Activated CD8-positive, alpha-beta T cell treated with anti-CD3 and anti-CD28 coated beads for 36 hours (primary cell): ENCODE measurements around the gene PRKN. TPM values are rescaled to one million over a fixed set of nuclear protein-coding genes. Genes with fewer than 3 reads are reported as not detected.

Experiments used
- ATAC-seq: fragments of 200-7000 bp; cut with Tn5 transposase; one replicate; pipeline ENCODE4 v1.10.0; 2021; ENCODE audit warnings: mild to moderate bottlenecking, moderate library complexity
- CTCF ChIA-PET: fragments of 350-600 bp; sonication (Branson Sonifier 250); formaldehyde crosslinking; loops from one replicate; lab custom pipeline; 2021; ENCODE audit warnings: antibody characterized with exemption; lab: Charles Lee
- POLR2A ChIA-PET: fragments of 350-600 bp; sonication (Branson Sonifier 250); formaldehyde crosslinking; loops from one replicate; lab custom pipeline; 2021; ENCODE audit warnings: antibody characterized with exemption; lab: Charles Lee
- DNase-seq: peaks from one replicate; pipeline ENCODE4 v3.0.0-alpha.2; 2020
- H3K27ac Mint-ChIP-seq: one replicate; pipeline ENCODE4 v1.8.0; 2021; ENCODE audit warnings: mild to moderate bottlenecking, mixed read lengths
- H3K27me3 Mint-ChIP-seq: one replicate; pipeline ENCODE4 v1.8.0; 2021; ENCODE audit warnings: mixed read lengths
- H3K36me3 Mint-ChIP-seq: one replicate; pipeline ENCODE4 v1.8.0; 2021; ENCODE audit warnings: low read depth, mixed read lengths
- H3K4me1 Mint-ChIP-seq: one replicate; pipeline ENCODE4 v1.8.0; 2021; ENCODE audit warnings: low read depth, mixed read lengths
- H3K4me3 Mint-ChIP-seq: one replicate; pipeline ENCODE4 v1.8.0; 2021; ENCODE audit warnings: mild to moderate bottlenecking, moderate library complexity, mixed read lengths
- H3K9me3 Mint-ChIP-seq: one replicate; pipeline ENCODE4 v1.8.0; 2021; ENCODE audit warnings: mixed read lengths
- CTCF ChIP-seq: fragments of 200-600 bp; IDR thresholded peaks from one replicate; pipeline ENCODE4 v1.8.0; 2022; ENCODE audit warnings: antibody characterized with exemption, mild to moderate bottlenecking
- intact Hi-C: fragments of 100-400 bp; cut with micrococcal nuclease; formaldehyde crosslinking; loops from one replicate; pipeline ENCODE4 v1.10.0; 2022
- total RNA-seq, 2 experiments: library from RNA; stranded (reverse); gene quantifications; one replicate each; pipeline ENCODE4 v1.2.3, GENCODE V29; 2021

The PRKN gene
- total RNA-seq, 2 experiments from 2014 or later = 1.2 to 1.4 TPM

DNA sequence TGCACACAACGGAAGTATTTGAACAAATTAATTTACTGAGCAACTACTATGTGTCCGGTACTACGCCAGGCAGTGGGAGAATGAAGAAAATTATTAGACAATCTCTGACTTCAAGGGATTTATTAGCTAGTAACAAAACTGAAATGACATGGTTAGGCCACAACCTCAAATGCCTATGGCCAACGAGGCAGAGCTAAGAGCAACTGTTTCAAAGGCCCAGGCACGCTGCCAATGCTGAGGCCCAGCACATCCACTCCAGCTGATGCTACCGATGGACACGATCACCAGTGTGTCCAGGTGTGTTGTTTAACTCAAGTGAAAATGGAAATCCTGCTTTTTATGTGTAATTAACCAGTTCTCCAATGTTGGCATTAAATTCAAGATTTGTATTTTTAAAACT is 420.9 kb downstream of the PRKN start:
- Mint-ChIP-seq H3K27ac (no peak overlapping the region), H3K36me3 (no peaks in the 10 kb centered on the region), H3K4me1 (no peaks in the 10 kb centered on the region), H3K4me3 (no peak overlapping the region), H3K27me3 (no peaks in the 10 kb centered on the region), H3K9me3 (peaks cover 4% of the 10 kb centered on the region)
- ATAC-seq (no peak), DNase-seq (no peak)
- no peak for TF ChIP-seq CTCF
- ChIA-PET POLR2A (no interaction called here), CTCF (no interaction called here)
- intact Hi-C loops = no loop called here

DNA sequence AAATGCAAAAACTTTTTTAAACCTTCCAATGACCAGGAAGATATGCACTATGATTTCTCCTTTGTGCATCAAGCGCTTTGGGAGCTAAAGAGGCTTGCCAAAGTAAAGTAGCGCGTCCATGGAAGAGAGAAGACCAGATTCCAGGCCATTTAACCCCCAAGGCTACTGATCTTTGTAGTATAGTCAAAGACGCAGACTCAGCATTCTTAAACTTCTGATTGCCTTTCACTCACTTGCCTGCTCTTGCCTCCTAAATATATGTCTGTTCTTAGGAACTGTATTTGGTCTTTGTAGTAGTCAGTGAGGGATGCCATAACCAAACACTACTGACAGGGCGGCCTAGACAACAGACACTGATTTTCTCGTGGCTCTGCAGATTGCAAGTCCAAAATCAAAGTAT is 426.4 kb downstream of the PRKN start:
- ChIA-PET POLR2A (no interaction called here), CTCF (no interaction called here)
- Mint-ChIP-seq H3K9me3 (no peaks in the 10 kb centered on the region), H3K27me3 (no peaks in the 10 kb centered on the region), H3K36me3 (no peaks in the 10 kb centered on the region), H3K4me3 (no peak overlapping the region), H3K4me1 (no peaks in the 10 kb centered on the region), H3K27ac (no peak overlapping the region)
- intact Hi-C loops = no loop called here
- no peak for TF ChIP-seq CTCF
- no peak for ATAC-seq
- DNase-seq = no peak

GRCh38 chr6:162294029-162294428 is 433.5 kb downstream of the PRKN start:
- H3K4me1 Mint-ChIP-seq = no peaks in the 10 kb centered on the region
- no peak for ATAC-seq
- POLR2A ChIA-PET = no interaction called here
- no peak for DNase-seq
- H3K4me3 Mint-ChIP-seq = no peak overlapping the region
- H3K36me3 Mint-ChIP-seq = no peaks in the 10 kb centered on the region
- no peak for TF ChIP-seq CTCF
- H3K27me3 Mint-ChIP-seq = no peaks in the 10 kb centered on the region
- intact Hi-C loops = no loop called here
- no peak overlapping the region for H3K27ac Mint-ChIP-seq
- no peaks in the 10 kb centered on the region for H3K9me3 Mint-ChIP-seq
- CTCF ChIA-PET = no interaction called here

GRCh38 chr6:162292915-162293314 is 434.7 kb downstream of the PRKN start:
- no peak for TF ChIP-seq CTCF

DNA sequence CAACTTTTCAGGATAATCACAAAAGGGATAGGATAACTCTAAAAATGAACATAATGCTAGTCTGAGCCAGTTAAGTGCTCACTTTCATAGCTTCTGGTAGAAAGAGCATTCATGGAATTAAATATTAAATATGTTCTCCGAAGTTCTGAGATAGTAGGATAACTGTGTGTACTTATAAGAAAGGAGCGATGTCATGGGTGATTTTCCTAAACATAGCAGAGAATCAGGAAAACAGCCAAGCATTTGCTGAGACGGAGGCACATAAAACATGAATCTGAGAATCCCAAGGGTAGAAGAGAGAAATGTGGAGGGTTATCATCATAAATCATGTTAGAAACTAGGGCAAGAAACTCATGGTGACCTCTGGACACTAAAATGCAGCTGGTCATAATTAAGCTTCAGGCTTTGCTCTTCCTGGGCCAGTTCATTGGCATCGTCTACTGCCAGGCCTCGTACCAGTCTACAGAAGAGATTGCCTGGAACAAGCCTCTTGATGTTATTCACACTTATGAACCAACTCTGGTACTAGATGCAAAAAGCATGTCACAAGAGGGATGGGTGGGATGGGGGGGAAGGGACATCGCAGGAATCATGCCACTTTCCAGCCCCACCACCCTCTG is 436.6 kb downstream of the PRKN start:
- no peaks in the 10 kb centered on the region for H3K4me1 Mint-ChIP-seq
- CTCF ChIA-PET = no interaction called here
- no peaks in the 10 kb centered on the region for H3K9me3 Mint-ChIP-seq
- intact Hi-C loops = no loop called here
- H3K4me3 Mint-ChIP-seq = no peak overlapping the region
- H3K36me3 Mint-ChIP-seq = no peaks in the 10 kb centered on the region
- TF ChIP-seq CTCF = no peak
- no peak overlapping the region for H3K27ac Mint-ChIP-seq
- no peak for DNase-seq
- no peak for ATAC-seq
- no peaks in the 10 kb centered on the region for H3K27me3 Mint-ChIP-seq
- POLR2A ChIA-PET = no interaction called here

More at GRCh38 chr6:162292915-162293314, 434.7 kb downstream of the PRKN start:
- Mint-ChIP-seq H3K4me1 (no peaks in the 10 kb centered on the region), H3K27ac (no peak overlapping the region), H3K4me3 (no peak overlapping the region), H3K9me3 (no peaks in the 10 kb centered on the region), H3K36me3 (no peaks in the 10 kb centered on the region), H3K27me3 (no peaks in the 10 kb centered on the region)
- intact Hi-C loops = no loop called here
- ATAC-seq = no peak
- ChIA-PET CTCF (no interaction called here), POLR2A (no interaction called here)
- DNase-seq = no peak
